Stimulated activated CD8-positive, alpha-beta memory T cell treated with anti-CD3 and anti-CD28 coated beads, Interleukin-15, amount 100 ng/mL, for 1 hour (primary cell): ENCODE measurements around the gene LDB1.

Source experiments
- DNase-seq: peaks from one replicate; pipeline ENCODE4 v3.0.0-alpha.2; 2020; ENCODE audit warnings: low read depth

Gene LDB1

DNA sequence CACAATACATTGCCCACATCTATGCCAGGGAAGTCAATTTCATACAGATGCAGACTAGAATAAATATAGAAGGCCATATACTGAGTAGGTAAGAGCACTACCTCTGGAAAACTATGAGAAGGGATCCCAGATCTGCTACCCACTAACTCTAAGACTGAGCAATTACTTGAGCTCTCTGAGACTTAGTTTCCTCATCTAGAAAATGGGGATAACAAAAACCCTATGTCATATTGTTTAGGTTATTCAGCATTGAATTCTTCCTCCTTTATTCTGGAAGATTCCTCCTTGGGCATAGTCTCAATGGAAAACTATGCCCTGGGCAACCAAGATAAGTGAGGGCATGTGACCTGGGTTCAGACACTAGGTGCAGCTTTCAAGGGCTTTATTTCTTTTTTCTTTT, 60.2 kb downstream of the LDB1 start:
- no peak for DNase-seq
